Spinal cord (tissue), 10 donors: ENCODE measurements around the gene TM9SF4. TPM values are rescaled to one million over a fixed set of nuclear protein-coding genes. Genes with fewer than 3 reads are reported as not detected.

Experiments used
- DNase-seq, 6 donors: peaks; one replicate each; pipeline versions ENCODE4 v3.0.0 to v3.0.0-alpha.2; 2013 to 2015; ENCODE audit warnings: low spot score in 6 of 6, low read depth in 4 of 6
- H3K27ac ChIP-seq: one replicate; pipeline ENCODE4 v1.5.1; 2013; ENCODE audit warnings: low read depth, low read length, control low read depth
- H3K27me3 ChIP-seq: one replicate; pipeline ENCODE4 v1.6.1; 2013; ENCODE audit warnings: low read length; ENCODE audit not compliant: control insufficient read depth, insufficient read depth
- H3K36me3 ChIP-seq: one replicate; pipeline ENCODE4 v1.6.1; 2013; ENCODE audit warnings: low read length; ENCODE audit not compliant: control insufficient read depth, insufficient read depth
- H3K4me1 ChIP-seq: one replicate; pipeline ENCODE4 v1.6.1; 2013; ENCODE audit warnings: low read length; ENCODE audit not compliant: control insufficient read depth, insufficient read depth
- H3K4me3 ChIP-seq: one replicate; pipeline ENCODE4 v1.5.1; 2013; ENCODE audit warnings: low read depth, low read length, control low read depth
- H3K9me3 ChIP-seq: one replicate; pipeline ENCODE4 v1.6.1; 2013; ENCODE audit warnings: low read length; ENCODE audit not compliant: control insufficient read depth, insufficient read depth
- WGBS: methylation state at CpG from one replicate; pipeline ENCODE4 v1.1.5; 2013; ENCODE audit warnings: missing lambda C conversion rate; ENCODE audit not compliant: insufficient coverage; 5-methylcytosine and 5-hydroxymethylcytosine counted together
- polyA plus RNA-seq, 2 donors: library from polyadenylated mRNA; unstranded; fragments of 120-200 nt; gene quantifications; one replicate each; pipeline ENCODE4 v1.2.1, GENCODE V29; 2013; ENCODE audit not compliant: insufficient read length in 2 of 2
- total RNA-seq, 2 donors: library from RNA; depleted of rRNA in 1 of 2; stranded (reverse); fragments of 120-200 nt in 1 of 2; fragments of >200 nt in 1 of 2; gene quantifications; one replicate each; pipeline versions ENCODE4 v1.2.3 to v1.2.4, GENCODE V29; 2013 to 2014
- donor health status: healthy.

The TM9SF4 gene
- total and polyA plus RNA-seq, 4 donors, result 33.2 to 65.9 (median 49.1) TPM

DNA sequence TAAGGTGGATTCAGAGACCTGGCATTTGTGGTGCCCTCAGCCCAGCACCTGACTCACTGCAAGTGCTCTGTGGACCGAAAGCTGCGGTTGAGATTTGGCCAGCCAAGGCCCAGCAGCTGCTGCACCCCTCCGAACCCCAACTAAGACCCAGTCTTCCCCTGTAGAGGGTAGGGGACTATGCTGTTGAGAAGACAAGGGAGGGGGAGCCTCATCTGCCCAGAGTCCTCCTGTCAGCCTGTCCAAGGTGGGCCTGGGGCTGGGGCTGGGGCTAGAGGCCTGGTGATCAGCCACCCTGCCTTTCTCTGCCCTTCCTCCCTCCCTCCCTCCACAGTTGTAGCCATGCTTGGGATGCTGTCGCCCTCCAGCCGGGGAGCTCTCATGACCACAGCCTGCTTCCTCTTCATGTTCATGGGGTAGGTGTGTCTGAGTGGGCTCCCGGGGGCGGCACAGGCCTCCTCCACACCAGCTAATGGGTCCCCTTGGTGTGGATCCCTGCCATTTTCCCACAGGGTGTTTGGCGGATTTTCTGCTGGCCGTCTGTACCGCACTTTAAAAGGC, 40.9 kb downstream of the TM9SF4 start:
- H3K9me3 ChIP-seq, result no peaks in the 10 kb centered on the region
- H3K4me3 ChIP-seq, result no peak overlapping the region
- 93% methylated on average over 4 of the region's 10 CpGs for WGBS
- H3K4me1 ChIP-seq, result no peaks in the 10 kb centered on the region
- H3K27me3 ChIP-seq, result no peaks in the 10 kb centered on the region
- peaks cover 78% of the 10 kb centered on the region for H3K36me3 ChIP-seq
- no peak for DNase-seq
- no peak overlapping the region for H3K27ac ChIP-seq

DNA sequence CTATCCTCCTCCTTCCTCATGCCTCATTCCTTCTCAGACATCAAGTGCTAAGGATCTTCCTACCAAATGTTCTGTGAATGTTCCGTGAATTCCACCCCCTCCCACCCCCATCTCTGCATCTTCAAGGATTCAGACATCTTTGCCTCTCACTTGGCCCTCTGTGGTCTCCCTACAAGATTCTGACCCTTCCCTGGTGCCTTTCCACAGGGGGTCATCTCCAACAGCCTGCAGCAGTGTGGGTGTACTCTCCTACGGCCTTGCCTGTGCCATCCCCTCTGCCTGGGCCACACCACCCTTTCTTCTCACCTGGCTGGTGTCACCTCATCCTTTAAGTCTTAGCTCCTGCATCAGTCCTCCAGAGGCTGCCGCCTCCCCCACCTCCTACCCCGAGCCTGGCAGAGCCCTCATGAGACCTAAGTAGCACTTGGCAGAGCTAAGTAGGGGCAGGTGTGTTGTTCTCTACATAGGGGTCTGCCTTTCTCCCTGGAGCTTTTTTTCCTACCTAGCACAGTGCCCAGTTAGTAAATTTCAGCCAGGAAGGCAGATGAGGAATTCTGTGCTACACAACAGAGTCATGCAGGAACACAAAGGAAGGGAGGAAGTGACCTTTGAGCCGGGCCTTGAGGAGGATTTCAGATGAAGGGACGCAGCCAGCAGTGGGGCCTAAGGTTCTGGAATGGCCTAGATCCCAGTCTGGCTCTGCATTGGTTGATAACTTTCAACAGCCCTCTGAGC, 43.1 kb downstream of the TM9SF4 start:
- WGBS, result 93% methylated on average over 3 of the region's 6 CpGs
- H3K36me3 ChIP-seq, result peaks cover 75% of the 10 kb centered on the region

GRCh38 chr20:32153156-32153665, 43.7 kb downstream of the TM9SF4 start:
- 100% methylated on average over 3 of the region's 4 CpGs for WGBS
- no peak for DNase-seq
- Histone ChIP-seq H3K4me3 (no peak overlapping the region), H3K27me3 (no peaks in the 10 kb centered on the region), H3K4me1 (no peaks in the 10 kb centered on the region), H3K27ac (no peak overlapping the region), H3K9me3 (no peaks in the 10 kb centered on the region), H3K36me3 (peaks cover 77% of the 10 kb centered on the region)

More for the DNA sequence above, 43.1 kb downstream of the TM9SF4 start:
- Histone ChIP-seq H3K27me3 (no peaks in the 10 kb centered on the region), H3K9me3 (no peaks in the 10 kb centered on the region), H3K27ac (no peak overlapping the region), H3K4me3 (no peak overlapping the region), H3K4me1 (no peaks in the 10 kb centered on the region)
- no peak for DNase-seq

- Histone ChIP-seq H3K9me3 (no peaks in the 10 kb centered on the region), H3K4me3 (no peak overlapping the region), H3K4me1 (no peaks in the 10 kb centered on the region), H3K27ac (no peak overlapping the region), H3K36me3 (peaks cover 79% of the 10 kb centered on the region), H3K27me3 (no peaks in the 10 kb centered on the region)
- DNase-seq, result no peak
- 100% methylated on average over 3 of the region's 5 CpGs for WGBS
Observed at GRCh38 chr20:32153771-32154170, 44.3 kb downstream of the TM9SF4 start.

GRCh38 chr20:32155017-32155981, 45.8 kb downstream of the TM9SF4 start:
- no peak overlapping the region for H3K4me3 ChIP-seq
- peaks cover 84% of the 10 kb centered on the region for H3K36me3 ChIP-seq
- H3K27ac ChIP-seq, result no peak overlapping the region
- WGBS, result 81% methylated on average over 6 of the region's 11 CpGs
- no peaks in the 10 kb centered on the region for H3K4me1 ChIP-seq
- no peaks in the 10 kb centered on the region for H3K9me3 ChIP-seq
- H3K27me3 ChIP-seq, result no peaks in the 10 kb centered on the region
- peak in 3 of 6 donors; percentile 7 to 53 (median 49) for DNase-seq

GRCh38 chr20:32157611-32158010, 48.1 kb downstream of the TM9SF4 start:
- 97% methylated on average over 14 of the region's 14 CpGs for WGBS

GRCh38 chr20:32158351-32158750, 48.8 kb downstream of the TM9SF4 start:
- Histone ChIP-seq H3K36me3 (peaks cover 80% of the 10 kb centered on the region), H3K27ac (no peak overlapping the region), H3K4me3 (no peak overlapping the region), H3K4me1 (no peaks in the 10 kb centered on the region), H3K9me3 (no peaks in the 10 kb centered on the region), H3K27me3 (no peaks in the 10 kb centered on the region)
- no peak for DNase-seq
- 97% methylated on average over 9 of the region's 11 CpGs for WGBS

More at GRCh38 chr20:32157611-32158010, 48.1 kb downstream of the TM9SF4 start:
- H3K9me3 ChIP-seq, result no peaks in the 10 kb centered on the region
- H3K27me3 ChIP-seq, result no peaks in the 10 kb centered on the region
- DNase-seq, result no peak
- H3K4me1 ChIP-seq, result no peaks in the 10 kb centered on the region
- H3K4me3 ChIP-seq, result no peak overlapping the region
- no peak overlapping the region for H3K27ac ChIP-seq
- peaks cover 85% of the 10 kb centered on the region for H3K36me3 ChIP-seq

DNA sequence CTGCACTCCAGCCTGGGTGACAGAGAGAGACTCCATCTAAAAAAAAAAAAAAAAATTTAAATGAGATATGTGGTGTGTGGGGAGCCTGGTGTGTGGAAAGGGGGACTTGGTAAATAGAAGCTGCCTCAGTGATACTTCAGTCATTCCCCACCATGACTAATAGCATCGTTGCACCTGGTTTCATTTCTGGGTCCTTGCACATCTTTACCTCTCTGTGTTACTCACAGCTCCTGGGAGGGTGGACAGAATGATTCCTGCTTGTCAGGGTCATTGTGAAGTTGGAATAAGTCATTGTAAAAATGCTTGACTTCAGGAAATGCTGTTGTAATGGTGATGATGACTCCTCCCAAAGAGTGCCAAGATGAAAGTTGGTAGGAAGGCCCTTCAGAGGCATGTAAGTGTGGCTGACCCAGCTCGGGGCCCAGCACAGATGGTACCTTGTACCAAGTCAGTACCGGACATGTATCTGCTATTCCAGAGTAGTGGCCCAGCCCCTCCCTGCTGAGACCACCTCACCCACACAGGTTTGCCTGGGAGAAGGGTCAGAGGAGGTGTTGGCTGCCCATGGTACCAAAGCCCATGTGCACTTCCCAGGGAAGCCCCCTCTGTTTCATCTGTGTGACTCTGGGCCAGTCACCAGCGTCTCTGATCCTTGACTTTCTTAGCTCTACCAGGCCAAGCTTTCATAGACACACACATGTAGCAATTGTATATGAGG, 49.6 kb downstream of the TM9SF4 start:
- peaks cover 79% of the 10 kb centered on the region for H3K36me3 ChIP-seq
- WGBS, result no CpG with 5 or more reads among the region's 4 CpGs

GRCh38 chr20:32159766-32160221, 50.3 kb downstream of the TM9SF4 start:
- DNase-seq, result no peak
- Histone ChIP-seq H3K4me3 (no peak overlapping the region), H3K4me1 (no peaks in the 10 kb centered on the region), H3K27me3 (no peaks in the 10 kb centered on the region), H3K27ac (no peak overlapping the region), H3K36me3 (peaks cover 79% of the 10 kb centered on the region), H3K9me3 (no peaks in the 10 kb centered on the region)
- WGBS, result 76% methylated on average over 5 of the region's 5 CpGs

More for the DNA sequence above, 49.6 kb downstream of the TM9SF4 start:
- Histone ChIP-seq H3K9me3 (no peaks in the 10 kb centered on the region), H3K27me3 (no peaks in the 10 kb centered on the region), H3K4me1 (no peaks in the 10 kb centered on the region), H3K4me3 (no peak overlapping the region), H3K27ac (no peak overlapping the region)
- DNase-seq, result no peak
